ENCODE measurements around the gene ZDHHC1. TPM values are rescaled to one million over a fixed set of nuclear protein-coding genes. Genes with fewer than 3 reads are reported as not detected.

ZDHHC1 gene
- total and polyA plus RNA-seq, 2 of the 13 experiments (the other 11 are each of a cell fraction or from before 2014, with no cell fraction given): 0.51 to 1.1 TPM

- Histone ChIP-seq H3K79me2 (ENCODE audit: insufficient read depth, low read length) (no peaks in the 10 kb centered on the region), H3K4me2 (ENCODE audit: low read depth, low read length) (no peak overlapping the region), H3K9ac (ENCODE audit: insufficient read depth, low read depth, low read length) (no peak overlapping the region), H3K4me1 (ENCODE audit: insufficient read depth, low read length) (peaks cover 23% of the 10 kb centered on the region), H2AFZ (ENCODE audit: low read length) (no peak overlapping the region), H4K20me1 (ENCODE audit: insufficient read depth, low read length) (no peaks in the 10 kb centered on the region), H3K27me3 (ENCODE audit: control insufficient read depth in 1 of 2, insufficient read depth in 2 of 2, low read length in 2 of 2) (no peaks in the 10 kb centered on the region; a peak in 1 of 5 replicates), H3K4me3 (replicated peaks in 1 of 3; ENCODE audit: insufficient read depth in 1 of 3, low read depth in 2 of 3, low read length in 3 of 3) (no peak overlapping the region), H3K9me3 (ENCODE audit: low read length) (no peaks in the 10 kb centered on the region), H3K36me3 (replicated peaks in 1 of 2; ENCODE audit: control insufficient read depth in 1 of 2, insufficient read depth in 2 of 2, low read length in 2 of 2) (peaks cover 5 to 26% of the 10 kb centered on the region in 2 experiments; a peak in 3 of 5 replicates), H3K27ac (ENCODE audit: extremely low read length, insufficient read depth, low read length) (no peak overlapping the region)
- no peak for DNase-seq (ENCODE audit: low spot score)
- FAIRE-seq: no peak
- ATAC-seq: no peak
- ChIA-PET CTCF (ENCODE audit: low intra/inter-chr PET ratio, low total read pairs) (no interaction called here), POLR2A (no interaction called here)
- in situ Hi-C loops (cut with HindIII; ENCODE audit: extremely low pct_ligation_motif_present, low pct_unique_long_range_greater_than_20kb): no loop called here
- intact Hi-C loops (cut with micrococcal nuclease; ENCODE audit: unreplicated experiment): no loop called here
- WGBS (ENCODE audit: low lambda C conversion rate): 99% methylated on average over 10 of the region's 16 CpGs
- BruUV-seq (replicated peaks): no TSS peak
- TF ChIP-seq ARID4A (CRISPR knock-in tag; IDR thresholded peaks at IDR 0.05; ENCODE audit: borderline replicate concordance) (0 out of 2 replicates have a peak, but pooled peaks have one; percentile 10), ZNF839 (CRISPR knock-in tag; IDR thresholded peaks at IDR 0.05; ENCODE audit: borderline replicate concordance) (no peak), ARNTL (CRISPR knock-in tag; IDR thresholded peaks at IDR 0.05) (no peak), HDAC2 (CRISPR knock-in tag; IDR thresholded peaks at IDR 0.05) (no peak), NFE2 (CRISPR knock-in tag; IDR thresholded peaks at IDR 0.05) (no peak), ZNF589 (CRISPR knock-in tag; conservative IDR thresholded peaks at IDR 0.05) (no peak), HOXA7 (CRISPR knock-in tag; IDR thresholded peaks at IDR 0.05) (no peak), NONO (IDR thresholded peaks at IDR 0.05) (no peak), NONO (CRISPR knock-in tag; conservative IDR thresholded peaks at IDR 0.05) (0 out of 2 replicates have a peak, but pooled peaks have one; percentile 29), ZNF816 (CRISPR knock-in tag; IDR thresholded peaks at IDR 0.05; ENCODE audit: borderline replicate concordance) (no peak), AGO2 (optimal IDR thresholded peaks at IDR 0.05; ENCODE audit: low read depth, low read length) (peak; percentile 86), ZNF562 (CRISPR knock-in tag; IDR thresholded peaks at IDR 0.05; ENCODE audit: borderline replicate concordance) (no peak), E2F5 (CRISPR knock-in tag; conservative IDR thresholded peaks at IDR 0.05) (no peak)
These were observed 19.5 kb upstream of the ZDHHC1 start for GRCh38 chr16:67435758-67436164.

All from HepG2 (cell line).